H1 (cell line): ENCODE measurements around the gene EIF4EBP2. TPM values are rescaled to one million over a fixed set of nuclear protein-coding genes. Genes with fewer than 3 reads are reported as not detected.

Source experiments
- BACH1 ChIP-seq: IDR thresholded peaks from 2 replicates; pipeline ENCODE4 v1.6.1; 2012; ENCODE audit warnings: low read length, improper control_type of control experiment
- BRCA1 ChIP-seq: IDR thresholded peaks from 2 replicates; pipeline ENCODE4 v1.6.1; 2012; ENCODE audit warnings: low read depth, low read length, improper control_type of control experiment
- CREB1 ChIP-seq: IDR thresholded peaks from 2 replicates; pipeline ENCODE4 v1.6.1; 2012; ENCODE audit warnings: inconsistent platforms
- GTF2F1 ChIP-seq: IDR thresholded peaks from 2 replicates; pipeline ENCODE4 v1.6.1; 2012; ENCODE audit warnings: low read depth, low read length, improper control_type of control experiment, borderline replicate concordance
- KDM5A ChIP-seq: fragments of 200-600 bp; IDR thresholded peaks from 2 replicates; pipeline ENCODE4 v1.7.1; 2012; ENCODE audit warnings: mild to moderate bottlenecking, low read length, inconsistent platforms, mixed read lengths
- MAFK ChIP-seq: IDR thresholded peaks from 2 replicates; pipeline ENCODE4 v1.6.1; 2012; ENCODE audit warnings: low read depth, mild to moderate bottlenecking, improper control_type of control experiment, low read length
- SAP30 ChIP-seq: fragments of 300-600 bp; sonication (generic); IDR thresholded peaks from 2 replicates; pipeline ENCODE4 v1.7.1; 2012; ENCODE audit warnings: low read length, moderate library complexity, mild to moderate bottlenecking, inconsistent platforms; ENCODE audit not compliant: insufficient read depth, insufficient replicate concordance
- SP4 ChIP-seq: IDR thresholded peaks from 2 replicates; pipeline ENCODE4 v1.6.1; 2012; ENCODE audit warnings: low read length, inconsistent platforms
- USF2 ChIP-seq: IDR thresholded peaks from 2 replicates; pipeline ENCODE4 v1.6.1; 2011; ENCODE audit warnings: low read length, improper control_type of control experiment
- YY1 ChIP-seq: IDR thresholded peaks from 2 replicates; pipeline ENCODE4 v1.6.1; 2011; ENCODE audit warnings: low read depth, mild to moderate bottlenecking, low read length
- polyA plus RNA-seq, 7 experiments: library from polyadenylated mRNA; depleted of rRNA in 3 of 7; stranded (reverse) in 5 of 7; unstranded in 2 of 7; fragments of >200 nt in 5 of 7; fragments of 200-250 nt in 2 of 7; gene quantifications; 1 replicate in 5 of 7; 2 replicates in 1 of 7; 4 replicates in 1 of 7; pipeline versions ENCODE4 v1.2.1 to v1.2.3, GENCODE V29; 2011 to 2013; ENCODE audit warnings: missing spikeins in 2 of 7, mixed read lengths in 2 of 7
- total RNA-seq: library from RNA; stranded (reverse); fragmentation: NEBNext Ultra II Directional; extraction: Animal tissue kit (Norgen Biotek cat#: 25700); gene quantifications from 2 replicates; pipeline ENCODE4 v1.2.1, GENCODE V29; 2021

EIF4EBP2 gene
- total and polyA plus RNA-seq, 2 of the 8 experiments (the other 6 are each of a cell fraction or from before 2014, with no cell fraction given), result 55.3 to 144 TPM

DNA sequence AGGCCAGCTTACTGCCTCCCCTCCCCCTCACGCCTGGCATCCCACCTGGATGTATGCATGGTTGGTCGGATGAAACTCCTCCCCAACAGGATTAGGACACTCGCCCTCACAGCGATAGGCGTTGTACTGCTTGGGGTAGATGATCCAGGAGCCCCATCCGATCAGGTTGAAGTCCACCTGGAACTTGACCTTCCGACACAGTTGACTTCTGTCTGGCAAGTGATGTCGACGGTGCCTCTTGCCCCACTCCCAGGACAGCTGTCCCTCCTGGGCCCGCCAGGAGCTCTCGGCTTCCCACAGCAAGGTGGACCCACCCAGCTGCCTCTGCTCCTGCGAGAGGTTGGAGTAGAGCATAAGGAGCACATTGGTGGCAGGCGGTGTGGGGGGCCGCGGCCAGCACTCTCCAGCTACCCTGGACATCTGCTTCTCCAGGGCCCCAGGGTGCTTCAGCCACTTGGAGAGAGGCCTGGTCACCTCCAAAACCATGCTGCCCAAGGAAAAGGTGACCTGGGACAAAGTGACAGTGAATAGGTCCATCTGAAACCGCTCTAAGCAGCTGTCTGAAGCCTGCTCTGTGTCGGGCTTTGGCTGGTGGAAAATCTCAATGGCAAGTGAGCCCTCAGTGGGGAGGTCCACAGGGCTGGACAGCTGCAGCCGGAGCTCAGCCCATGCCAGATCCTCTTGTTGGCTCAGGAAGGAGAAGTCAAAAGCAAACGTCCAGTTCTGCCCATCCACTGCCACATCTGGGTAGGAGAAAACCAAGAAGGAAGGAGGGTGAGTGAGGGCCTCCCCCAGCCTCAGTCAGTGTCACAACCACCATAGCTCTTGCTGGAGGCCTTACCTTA is 31.5 kb downstream of the EIF4EBP2 start (continued):
- TF ChIP-seq SP4, result no peak
- TF ChIP-seq MAFK, result no peak
- no peak for TF ChIP-seq KDM5A
- TF ChIP-seq BRCA1, result no peak
- TF ChIP-seq GTF2F1, result no peak
- TF ChIP-seq YY1, result no peak
- no peak for TF ChIP-seq CREB1
- TF ChIP-seq BACH1, result no peak
- TF ChIP-seq SAP30, result no peak
- no peak for TF ChIP-seq USF2
